ENCODE data around the gene EXOG. TPM values are rescaled to one million over a fixed set of nuclear protein-coding genes. Genes with fewer than 3 reads are reported as not detected.

The EXOG gene
- polyA plus RNA-seq, 1 donor from 2014 or later, result 45.6 TPM

GRCh38 chr3:38532529-38532928, 36.4 kb downstream of the EXOG start:
- Histone ChIP-seq H3K4me3 (ENCODE audit: low read length) (no peak overlapping the region), H3K9me2 (ENCODE audit: insufficient read depth, low read length) (no peaks in the 10 kb centered on the region), H3K27ac (ENCODE audit: low read length) (no peak overlapping the region), H3F3A (ENCODE audit: insufficient read depth, low read length, poor library complexity, severe bottlenecking) (no peaks in the 10 kb centered on the region), H3K9ac (ENCODE audit: low read length) (no peak overlapping the region), H3K9me3 (ENCODE audit: low read length) (peaks cover 5% of the 10 kb centered on the region), H3K79me2 (replicated peaks; ENCODE audit: insufficient read depth, low read length) (no peaks in the 10 kb centered on the region), H3K4me2 (ENCODE audit: low read length) (no peak overlapping the region), H2AFZ (ENCODE audit: low read depth, low read length) (no peak overlapping the region), H4K20me1 (ENCODE audit: insufficient read depth) (no peaks in the 10 kb centered on the region), H3K27me3 (ENCODE audit: insufficient read depth, low read depth, low read length) (no peaks in the 10 kb centered on the region), H3K36me3 (ENCODE audit: insufficient read depth, low read length) (no peaks in the 10 kb centered on the region)
- TF ChIP-seq, protein P1, sequence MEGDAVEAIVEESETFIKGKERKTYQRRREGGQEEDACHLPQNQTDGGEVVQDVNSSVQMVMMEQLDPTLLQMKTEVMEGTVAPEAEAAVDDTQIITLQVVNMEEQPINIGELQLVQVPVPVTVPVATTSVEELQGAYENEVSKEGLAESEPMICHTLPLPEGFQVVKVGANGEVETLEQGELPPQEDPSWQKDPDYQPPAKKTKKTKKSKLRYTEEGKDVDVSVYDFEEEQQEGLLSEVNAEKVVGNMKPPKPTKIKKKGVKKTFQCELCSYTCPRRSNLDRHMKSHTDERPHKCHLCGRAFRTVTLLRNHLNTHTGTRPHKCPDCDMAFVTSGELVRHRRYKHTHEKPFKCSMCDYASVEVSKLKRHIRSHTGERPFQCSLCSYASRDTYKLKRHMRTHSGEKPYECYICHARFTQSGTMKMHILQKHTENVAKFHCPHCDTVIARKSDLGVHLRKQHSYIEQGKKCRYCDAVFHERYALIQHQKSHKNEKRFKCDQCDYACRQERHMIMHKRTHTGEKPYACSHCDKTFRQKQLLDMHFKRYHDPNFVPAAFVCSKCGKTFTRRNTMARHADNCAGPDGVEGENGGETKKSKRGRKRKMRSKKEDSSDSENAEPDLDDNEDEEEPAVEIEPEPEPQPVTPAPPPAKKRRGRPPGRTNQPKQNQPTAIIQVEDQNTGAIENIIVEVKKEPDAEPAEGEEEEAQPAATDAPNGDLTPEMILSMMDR (IDR thresholded peaks at IDR 0.05; ENCODE audit: poor library complexity, severe bottlenecking), result no peak
- TF ChIP-seq EP300 (conservative IDR thresholded peaks at IDR 0.05; ENCODE audit: poor library complexity, severe bottlenecking) (no peak), TAF1 (IDR thresholded peaks at IDR 0.05; ENCODE audit: low read depth) (no peak), MXI1 (conservative IDR thresholded peaks at IDR 0.05; ENCODE audit: poor library complexity, severe bottlenecking) (no peak), POLR2AphosphoS5 (IDR thresholded peaks at IDR 0.05) (no peak), SMC3 (conservative IDR thresholded peaks at IDR 0.05; ENCODE audit: poor library complexity) (no peak), RAD21 (conservative IDR thresholded peaks at IDR 0.05) (no peak), EZH2 (IDR thresholded peaks at IDR 0.05; ENCODE audit: borderline replicate concordance, insufficient read depth, low read length, poor library complexity, severe bottlenecking) (no peak)
- TF ChIP-seq, protein P2, sequence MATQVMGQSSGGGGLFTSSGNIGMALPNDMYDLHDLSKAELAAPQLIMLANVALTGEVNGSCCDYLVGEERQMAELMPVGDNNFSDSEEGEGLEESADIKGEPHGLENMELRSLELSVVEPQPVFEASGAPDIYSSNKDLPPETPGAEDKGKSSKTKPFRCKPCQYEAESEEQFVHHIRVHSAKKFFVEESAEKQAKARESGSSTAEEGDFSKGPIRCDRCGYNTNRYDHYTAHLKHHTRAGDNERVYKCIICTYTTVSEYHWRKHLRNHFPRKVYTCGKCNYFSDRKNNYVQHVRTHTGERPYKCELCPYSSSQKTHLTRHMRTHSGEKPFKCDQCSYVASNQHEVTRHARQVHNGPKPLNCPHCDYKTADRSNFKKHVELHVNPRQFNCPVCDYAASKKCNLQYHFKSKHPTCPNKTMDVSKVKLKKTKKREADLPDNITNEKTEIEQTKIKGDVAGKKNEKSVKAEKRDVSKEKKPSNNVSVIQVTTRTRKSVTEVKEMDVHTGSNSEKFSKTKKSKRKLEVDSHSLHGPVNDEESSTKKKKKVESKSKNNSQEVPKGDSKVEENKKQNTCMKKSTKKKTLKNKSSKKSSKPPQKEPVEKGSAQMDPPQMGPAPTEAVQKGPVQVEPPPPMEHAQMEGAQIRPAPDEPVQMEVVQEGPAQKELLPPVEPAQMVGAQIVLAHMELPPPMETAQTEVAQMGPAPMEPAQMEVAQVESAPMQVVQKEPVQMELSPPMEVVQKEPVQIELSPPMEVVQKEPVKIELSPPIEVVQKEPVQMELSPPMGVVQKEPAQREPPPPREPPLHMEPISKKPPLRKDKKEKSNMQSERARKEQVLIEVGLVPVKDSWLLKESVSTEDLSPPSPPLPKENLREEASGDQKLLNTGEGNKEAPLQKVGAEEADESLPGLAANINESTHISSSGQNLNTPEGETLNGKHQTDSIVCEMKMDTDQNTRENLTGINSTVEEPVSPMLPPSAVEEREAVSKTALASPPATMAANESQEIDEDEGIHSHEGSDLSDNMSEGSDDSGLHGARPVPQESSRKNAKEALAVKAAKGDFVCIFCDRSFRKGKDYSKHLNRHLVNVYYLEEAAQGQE (IDR thresholded peaks at IDR 0.05; ENCODE audit: borderline replicate concordance), result no peak

GRCh38 chr3:38533285-38533976, 37.3 kb downstream of the EXOG start:
- TF ChIP-seq RAD21 (conservative IDR thresholded peaks at IDR 0.05) (no peak), POLR2AphosphoS5 (IDR thresholded peaks at IDR 0.05) (no peak), EP300 (conservative IDR thresholded peaks at IDR 0.05; ENCODE audit: poor library complexity, severe bottlenecking) (no peak), EZH2 (IDR thresholded peaks at IDR 0.05; ENCODE audit: borderline replicate concordance, insufficient read depth, low read length, poor library complexity, severe bottlenecking) (no peak), TAF1 (IDR thresholded peaks at IDR 0.05; ENCODE audit: low read depth) (no peak), MXI1 (conservative IDR thresholded peaks at IDR 0.05; ENCODE audit: poor library complexity, severe bottlenecking) (no peak)
- H3K4me2 ChIP-seq (ENCODE audit: low read length), result no peak overlapping the region
- no peaks in the 10 kb centered on the region for H3K36me3 ChIP-seq (ENCODE audit: insufficient read depth, low read length)
- H2AFZ ChIP-seq (ENCODE audit: low read depth, low read length), result no peak overlapping the region
- H3K4me3 ChIP-seq (ENCODE audit: low read length), result no peak overlapping the region
- H4K20me1 ChIP-seq (ENCODE audit: insufficient read depth), result no peaks in the 10 kb centered on the region
- no peak overlapping the region for H3K27ac ChIP-seq (ENCODE audit: low read length)
- no peaks in the 10 kb centered on the region for H3K79me2 ChIP-seq (replicated peaks; ENCODE audit: insufficient read depth, low read length)
- no peaks in the 10 kb centered on the region for H3F3A ChIP-seq (ENCODE audit: insufficient read depth, low read length, poor library complexity, severe bottlenecking)
- H3K27me3 ChIP-seq (ENCODE audit: insufficient read depth, low read depth, low read length), result no peaks in the 10 kb centered on the region
- H3K9me2 ChIP-seq (ENCODE audit: insufficient read depth, low read length), result no peaks in the 10 kb centered on the region
- no peak overlapping the region for H3K9ac ChIP-seq (ENCODE audit: low read length)
- H3K9me3 ChIP-seq (ENCODE audit: low read length), result peaks cover 5% of the 10 kb centered on the region
